ENCODE measurements around the gene DCHS1.

DCHS1 gene

DNA sequence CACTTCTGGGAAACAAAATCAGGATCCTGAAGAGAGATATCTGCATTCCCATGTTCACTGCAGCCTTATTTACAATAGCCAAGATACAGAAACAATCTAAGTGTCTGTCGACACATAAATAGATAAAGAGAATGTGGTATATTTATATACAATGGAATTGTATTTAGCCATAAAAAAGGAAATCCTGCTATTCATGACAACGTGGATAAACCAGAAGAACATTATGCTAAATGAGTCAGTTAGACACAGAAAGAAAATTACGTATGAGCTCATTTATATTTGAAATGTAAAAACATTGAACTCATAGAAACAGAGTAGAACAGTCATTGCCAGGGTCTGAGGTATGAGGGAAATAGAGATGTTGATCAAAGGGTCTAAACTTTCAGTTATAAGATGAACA is 21.4 kb upstream of the DCHS1 start:
- Histone ChIP-seq H4K91ac (ENCODE audit: low read depth, low read length) (no peak overlapping the region), H3K4me2 (ENCODE audit: low read length) (no peak overlapping the region), H3K79me2 (ENCODE audit: control insufficient read depth, insufficient read depth, low read length, poor library complexity) (peaks cover 2% of the 10 kb centered on the region), H3K4me1 (ENCODE audit: control insufficient read depth in 1 of 2, insufficient read depth in 2 of 2, low read length in 2 of 2) (peaks cover 2% of the 10 kb centered on the region in 2 experiments), H4K12ac (ENCODE audit: low read depth, low read length) (no peak overlapping the region), H3K27me3 (ENCODE audit: insufficient read depth, low read length) (no peaks in the 10 kb centered on the region), H3K14ac (ENCODE audit: low read length) (no peak overlapping the region), H3K4ac (ENCODE audit: low read depth, low read length) (no peak overlapping the region), H3K9me3 (ENCODE audit: insufficient read depth, low read depth, low read length) (no peaks in the 10 kb centered on the region), H2AK5ac (ENCODE audit: low read length) (no peak overlapping the region), H3K9ac (ENCODE audit: low read length) (no peak overlapping the region), H3K4me3 (ENCODE audit: low read depth, low read length) (no peak overlapping the region), H2BK120ac (ENCODE audit: insufficient read depth, low read length, poor library complexity) (no peak overlapping the region), H3K27ac (ENCODE audit: low read depth, low read length) (no peak overlapping the region), H3K23ac (ENCODE audit: low read length) (no peak overlapping the region), H2AFZ (ENCODE audit: insufficient read depth, low read length, poor library complexity) (no peak overlapping the region), H2BK12ac (ENCODE audit: low read length) (no peak overlapping the region), H3K36me3 (ENCODE audit: control insufficient read depth in 1 of 2, insufficient read depth in 2 of 2, low read length in 2 of 2) (peaks cover 4 to 14% of the 10 kb centered on the region in 2 experiments), H2BK5ac (ENCODE audit: low read depth, low read length, poor library complexity) (no peak overlapping the region), H3K79me1 (ENCODE audit: low read length) (no peaks in the 10 kb centered on the region), H4K8ac (ENCODE audit: low read depth, low read length) (no peak overlapping the region), H3K18ac (ENCODE audit: low read length) (no peak overlapping the region)
- no peak for DNase-seq
- WGBS (ENCODE audit: extremely low coverage, insufficient coverage, insufficient read length) = no CpG with 5 or more reads among the region's 3 CpGs

DNA sequence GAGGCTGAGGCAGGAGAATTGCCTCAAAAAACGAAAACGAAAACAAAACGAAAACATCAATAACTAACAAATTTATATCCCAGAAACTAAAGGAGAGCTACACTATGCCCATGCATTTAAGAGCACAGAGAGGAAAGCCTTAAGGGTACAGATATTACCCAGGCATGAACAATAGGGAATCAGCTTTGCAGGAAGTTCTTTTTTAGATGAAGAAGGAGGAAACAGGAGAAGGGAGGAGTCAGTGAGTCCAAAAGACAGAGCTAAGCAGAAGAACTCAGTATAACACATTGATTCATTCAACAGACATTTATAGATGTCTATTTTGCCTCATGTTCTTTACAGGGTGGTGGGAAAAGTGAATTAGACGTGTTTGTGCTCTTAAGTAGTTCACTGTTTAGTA is 19.3 kb upstream of the DCHS1 start:
- WGBS (ENCODE audit: extremely low coverage, insufficient coverage, insufficient read length) = no CpG with 5 or more reads among the region's 4 CpGs

DNA sequence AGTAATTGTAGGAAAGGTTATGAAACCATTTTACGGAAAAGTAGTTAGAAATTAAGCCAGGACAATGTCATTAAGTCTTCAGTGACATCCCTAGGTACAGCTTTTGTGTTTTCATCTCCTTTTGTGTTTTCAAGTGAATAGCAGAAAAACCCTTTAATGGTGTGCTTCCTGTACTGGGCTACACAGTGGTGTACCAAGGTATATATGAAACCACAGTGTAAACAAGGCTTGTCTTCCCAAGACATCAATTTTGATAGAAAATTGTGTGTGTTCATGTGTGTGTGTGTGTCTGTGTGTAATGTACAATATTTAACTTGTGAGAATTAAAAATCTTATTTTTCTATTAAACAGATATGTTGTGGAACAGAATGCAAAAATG is 18.6 kb upstream of the DCHS1 start:
- Histone ChIP-seq H2AFZ (ENCODE audit: insufficient read depth, low read length, poor library complexity) (no peak overlapping the region), H4K91ac (ENCODE audit: low read depth, low read length) (no peak overlapping the region), H3K9ac (ENCODE audit: low read length) (no peak overlapping the region), H3K27ac (ENCODE audit: low read depth, low read length) (no peak overlapping the region), H2AK5ac (ENCODE audit: low read length) (no peak overlapping the region), H4K12ac (ENCODE audit: low read depth, low read length) (no peak overlapping the region), H3K79me2 (ENCODE audit: control insufficient read depth, insufficient read depth, low read length, poor library complexity) (no peaks in the 10 kb centered on the region), H3K18ac (ENCODE audit: low read length) (no peak overlapping the region), H3K4me2 (ENCODE audit: low read length) (no peak overlapping the region), H2BK5ac (ENCODE audit: low read depth, low read length, poor library complexity) (no peak overlapping the region), H3K4me1 (ENCODE audit: control insufficient read depth in 1 of 2, insufficient read depth in 2 of 2, low read length in 2 of 2) (no peaks in the 10 kb centered on the region), H3K14ac (ENCODE audit: low read length) (no peak overlapping the region), H2BK120ac (ENCODE audit: insufficient read depth, low read length, poor library complexity) (no peak overlapping the region), H3K23ac (ENCODE audit: low read length) (no peak overlapping the region), H3K36me3 (ENCODE audit: control insufficient read depth in 1 of 2, insufficient read depth in 2 of 2, low read length in 2 of 2) (no peaks in the 10 kb centered on the region), H3K27me3 (ENCODE audit: insufficient read depth, low read length) (no peaks in the 10 kb centered on the region), H4K8ac (ENCODE audit: low read depth, low read length) (no peak overlapping the region), H3K4ac (ENCODE audit: low read depth, low read length) (no peak overlapping the region), H3K79me1 (ENCODE audit: low read length) (no peaks in the 10 kb centered on the region), H3K9me3 (ENCODE audit: insufficient read depth, low read depth, low read length) (no peaks in the 10 kb centered on the region), H3K4me3 (ENCODE audit: low read depth, low read length) (no peak overlapping the region), H2BK12ac (ENCODE audit: low read length) (no peak overlapping the region)
- no peak for DNase-seq
- no CpG with 5 or more reads among the region's 1 CpG for WGBS (ENCODE audit: extremely low coverage, insufficient coverage, insufficient read length)

More for the DNA sequence above, 19.3 kb upstream of the DCHS1 start:
- no peak overlapping the region for H3K4me3 ChIP-seq (ENCODE audit: low read depth, low read length)
- H3K79me1 ChIP-seq (ENCODE audit: low read length) = no peaks in the 10 kb centered on the region
- H4K8ac ChIP-seq (ENCODE audit: low read depth, low read length) = no peak overlapping the region
- H3K27me3 ChIP-seq (ENCODE audit: insufficient read depth, low read length) = no peaks in the 10 kb centered on the region
- H3K14ac ChIP-seq (ENCODE audit: low read length) = no peak overlapping the region
- no peak overlapping the region for H3K23ac ChIP-seq (ENCODE audit: low read length)
- H4K12ac ChIP-seq (ENCODE audit: low read depth, low read length) = no peak overlapping the region
- no peak overlapping the region for H4K91ac ChIP-seq (ENCODE audit: low read depth, low read length)
- no peaks in the 10 kb centered on the region for H3K36me3 ChIP-seq (ENCODE audit: control insufficient read depth in 1 of 2, insufficient read depth in 2 of 2, low read length in 2 of 2)
- no peak overlapping the region for H3K18ac ChIP-seq (ENCODE audit: low read length)
- H3K4me2 ChIP-seq (ENCODE audit: low read length) = no peak overlapping the region
- no peak overlapping the region for H2BK5ac ChIP-seq (ENCODE audit: low read depth, low read length, poor library complexity)
- H3K9me3 ChIP-seq (ENCODE audit: insufficient read depth, low read depth, low read length) = no peaks in the 10 kb centered on the region
- no peak overlapping the region for H2BK12ac ChIP-seq (ENCODE audit: low read length)
- no peaks in the 10 kb centered on the region for H3K79me2 ChIP-seq (ENCODE audit: control insufficient read depth, insufficient read depth, low read length, poor library complexity)
- H2AFZ ChIP-seq (ENCODE audit: insufficient read depth, low read length, poor library complexity) = no peak overlapping the region
- H3K27ac ChIP-seq (ENCODE audit: low read depth, low read length) = no peak overlapping the region
- H2BK120ac ChIP-seq (ENCODE audit: insufficient read depth, low read length, poor library complexity) = no peak overlapping the region
- no peak for DNase-seq
- H3K9ac ChIP-seq (ENCODE audit: low read length) = no peak overlapping the region
- no peak overlapping the region for H3K4ac ChIP-seq (ENCODE audit: low read depth, low read length)
- no peaks in the 10 kb centered on the region for H3K4me1 ChIP-seq (ENCODE audit: control insufficient read depth in 1 of 2, insufficient read depth in 2 of 2, low read length in 2 of 2)
- no peak overlapping the region for H2AK5ac ChIP-seq (ENCODE audit: low read length)

DNA sequence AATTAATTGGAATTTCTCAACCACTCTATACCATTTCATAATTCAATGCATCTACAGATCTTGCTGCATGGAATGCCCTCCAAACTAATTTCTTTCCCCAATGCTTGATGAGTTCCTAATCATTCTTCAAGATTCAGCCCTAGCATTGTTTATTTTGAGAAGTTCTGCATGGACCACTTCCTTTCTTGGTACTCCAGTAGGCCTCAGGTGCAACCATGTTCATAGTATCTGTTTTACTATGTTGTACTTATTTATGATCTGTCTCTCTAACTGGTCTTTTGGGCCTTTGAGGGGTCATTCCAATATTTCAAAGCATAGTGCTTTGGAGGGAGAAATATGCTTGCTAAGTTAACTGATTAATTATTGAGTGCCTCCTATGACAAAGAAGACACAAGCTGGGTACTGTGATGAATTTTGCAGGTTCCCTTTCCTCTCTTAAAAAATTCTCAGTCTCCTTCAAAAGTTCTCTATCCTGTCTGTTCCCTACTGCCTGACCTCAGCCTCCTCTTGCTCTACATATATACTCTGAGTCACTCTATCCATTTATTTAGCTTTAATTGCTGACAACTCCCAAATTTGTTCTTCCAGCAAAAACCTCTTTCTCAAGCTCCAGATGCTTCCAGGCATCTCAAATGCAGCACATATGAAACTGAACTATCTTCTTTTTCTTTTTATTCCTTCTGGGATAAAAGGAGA is 18.1 kb upstream of the DCHS1 start:
- Histone ChIP-seq H3K9me3 (ENCODE audit: insufficient read depth, low read depth, low read length) (no peaks in the 10 kb centered on the region), H2AFZ (ENCODE audit: insufficient read depth, low read length, poor library complexity) (no peak overlapping the region), H3K14ac (ENCODE audit: low read length) (no peak overlapping the region), H3K27me3 (ENCODE audit: insufficient read depth, low read length) (no peaks in the 10 kb centered on the region), H3K4ac (ENCODE audit: low read depth, low read length) (no peak overlapping the region), H3K18ac (ENCODE audit: low read length) (no peak overlapping the region), H3K79me1 (ENCODE audit: low read length) (no peaks in the 10 kb centered on the region), H3K79me2 (ENCODE audit: control insufficient read depth, insufficient read depth, low read length, poor library complexity) (no peaks in the 10 kb centered on the region), H4K12ac (ENCODE audit: low read depth, low read length) (no peak overlapping the region), H3K27ac (ENCODE audit: low read depth, low read length) (no peak overlapping the region), H2AK5ac (ENCODE audit: low read length) (no peak overlapping the region), H2BK12ac (ENCODE audit: low read length) (no peak overlapping the region), H3K4me2 (ENCODE audit: low read length) (no peak overlapping the region), H2BK120ac (ENCODE audit: insufficient read depth, low read length, poor library complexity) (no peak overlapping the region), H2BK5ac (ENCODE audit: low read depth, low read length, poor library complexity) (no peak overlapping the region), H4K8ac (ENCODE audit: low read depth, low read length) (no peak overlapping the region), H3K4me1 (ENCODE audit: control insufficient read depth in 1 of 2, insufficient read depth in 2 of 2, low read length in 2 of 2) (no peaks in the 10 kb centered on the region), H3K9ac (ENCODE audit: low read length) (no peak overlapping the region), H4K91ac (ENCODE audit: low read depth, low read length) (no peak overlapping the region), H3K4me3 (ENCODE audit: low read depth, low read length) (no peak overlapping the region), H3K36me3 (ENCODE audit: control insufficient read depth in 1 of 2, insufficient read depth in 2 of 2, low read length in 2 of 2) (no peaks in the 10 kb centered on the region), H3K23ac (ENCODE audit: low read length) (no peak overlapping the region)
- DNase-seq = no peak

All from trophoblast cell (in vitro differentiated cells and primary cell).